Right ventricle myocardium inferior (tissue), 1 donor: Measurements from ENCODE around the gene CIAO3. TPM values are rescaled to one million over a fixed set of nuclear protein-coding genes. Genes with fewer than 3 reads are reported as not detected.
"Not testable (repeated sequence)": the region's sequence is repeated elsewhere in the genome, so short reads cannot be mapped to it uniquely, and the experiment has no call there.

Experiments
- ATAC-seq: fragments of 200-7000 bp; cut with Tn5 transposase; one replicate; pipeline ENCODE4 v1.9.1; 2020; ENCODE audit warnings: mild to moderate bottlenecking, moderate library complexity
- DNase-seq: peaks from one replicate; pipeline ENCODE4 v3.0.0; 2021; ENCODE audit errors: missing footprints
- intact Hi-C: fragments of 100-400 bp; cut with DNase I; formaldehyde crosslinking; loops from one replicate; pipeline ENCODE4 v1.11.0; 2022
- total RNA-seq: library from RNA; stranded (reverse); fragmentation: NEBNext Ultra II Directional; extraction: Animal tissue kit (Norgen Biotek cat#: 25700); gene quantifications from one replicate; pipeline ENCODE4 v1.2.1, GENCODE V29; 2021
- donor health status: DM: no; HTN: yes; CAD: no; lungs with severe emphysema.

The CIAO3 gene
- total RNA-seq, 1 donor from 2014 or later, result 32.2 TPM

- DNase-seq (no peak), ATAC-seq (no peak)
- intact Hi-C loops, result no loop called here
Observed at GRCh38 chr16:706189-707061, 34.4 kb downstream of the CIAO3 start.

GRCh38 chr16:705431-706188 lies 35.2 kb downstream of the CIAO3 start, which contains the start of gene FBXL16:
Gene FBXL16 (minus strand): TSS chr16:705801. CDS start chr16:697405, 8,396 bp downstream.
- no peak for ATAC-seq
- DNase-seq, result no peak

GRCh38 chr16:704552-705380 lies 36.0 kb downstream of the CIAO3 start:
- DNase-seq (no peak), ATAC-seq (no peak)
- intact Hi-C loops, result no loop called here

More at GRCh38 chr16:705431-706188, 35.2 kb downstream of the CIAO3 start, which contains the start of gene FBXL16:
- intact Hi-C loops, result no loop called here

GRCh38 chr16:704047-704446 lies 36.8 kb downstream of the CIAO3 start:
- intact Hi-C loops, result no loop called here
- DNase-seq, result no peak
- no peak for ATAC-seq

- ATAC-seq (no peak), DNase-seq (no peak)
- intact Hi-C loops, result no loop called here
Observed at GRCh38 chr16:703406-703805, 37.4 kb downstream of the CIAO3 start.

- no peak for ATAC-seq
- DNase-seq, result no peak
- intact Hi-C loops, result no loop called here
Observed at GRCh38 chr16:702341-702740, 38.5 kb downstream of the CIAO3 start.

GRCh38 chr16:700684-701584 lies 39.9 kb downstream of the CIAO3 start:
- no peak for ATAC-seq
- intact Hi-C loops, result no loop called here
- DNase-seq, result no peak

- no peak for DNase-seq
- ATAC-seq, result no peak
- intact Hi-C loops, result no loop called here
Observed at GRCh38 chr16:698911-699671, 41.7 kb downstream of the CIAO3 start.

- no peak for ATAC-seq
Observed at GRCh38 chr16:695355-696089, 45.3 kb downstream of the CIAO3 start.

GRCh38 chr16:694863-695354 lies 45.9 kb downstream of the CIAO3 start:
- intact Hi-C loops, result no loop called here
- no peak for DNase-seq
- no peak for ATAC-seq

More at GRCh38 chr16:695355-696089, 45.3 kb downstream of the CIAO3 start:
- no peak for DNase-seq
- intact Hi-C loops, result no loop called here

- no peak for ATAC-seq
- DNase-seq, result no peak
- intact Hi-C loops, result no loop called here
Observed at GRCh38 chr16:694187-694862, 46.5 kb downstream of the CIAO3 start.

GRCh38 chr16:693766-694165 lies 47.0 kb downstream of the CIAO3 start:
- intact Hi-C loops, result no loop called here
- DNase-seq (no peak), ATAC-seq (no peak)

GRCh38 chr16:693364-693763 lies 47.4 kb downstream of the CIAO3 start:
- intact Hi-C loops, result no loop called here
- no peak for ATAC-seq
- no peak for DNase-seq

GRCh38 chr16:692356-693108 lies 48.3 kb downstream of the CIAO3 start:
- DNase-seq (no peak), ATAC-seq (no peak)
- intact Hi-C loops, result no loop called here

GRCh38 chr16:691242-691641 lies 49.6 kb downstream of the CIAO3 start:
- ATAC-seq, intact Hi-C loops, DNase-seq: not testable (repeated sequence)
